Activated CD8-positive, alpha-beta memory T cell treated with anti-CD3 and anti-CD28 coated beads for 36 hours (primary cell): ENCODE results near the gene FRMD1. TPM values are rescaled to one million over a fixed set of nuclear protein-coding genes. Genes with fewer than 3 reads are reported as not detected.

Source experiments
- CTCF ChIA-PET: fragments of 350-600 bp; sonication (Branson Sonifier 250); formaldehyde crosslinking; loops from one replicate; lab custom pipeline; 2021; ENCODE audit warnings: antibody characterized with exemption; lab: Charles Lee
- POLR2A ChIA-PET: fragments of 350-600 bp; sonication (Branson Sonifier 250); formaldehyde crosslinking; loops from one replicate; lab custom pipeline; 2021; ENCODE audit warnings: antibody characterized with exemption; lab: Charles Lee
- total RNA-seq, 2 experiments: library from RNA; stranded (reverse); gene quantifications; one replicate each; pipeline ENCODE4 v1.2.3, GENCODE V29; 2021

Gene FRMD1
- not detected for total RNA-seq

- CTCF ChIA-PET: no interaction called here
- POLR2A ChIA-PET: no interaction called here
Measured at GRCh38 chr6:168078943-168079405, at the start of gene FRMD1. TSS of gene FRMD1 (minus strand) at chr6:168079212. CDS start at chr6:168079094, 118 bp downstream.

- ChIA-PET CTCF (no interaction called here), POLR2A (no interaction called here)
Measured at GRCh38 chr6:168128006-168128630, 49.1 kb upstream of the FRMD1 start.

DNA sequence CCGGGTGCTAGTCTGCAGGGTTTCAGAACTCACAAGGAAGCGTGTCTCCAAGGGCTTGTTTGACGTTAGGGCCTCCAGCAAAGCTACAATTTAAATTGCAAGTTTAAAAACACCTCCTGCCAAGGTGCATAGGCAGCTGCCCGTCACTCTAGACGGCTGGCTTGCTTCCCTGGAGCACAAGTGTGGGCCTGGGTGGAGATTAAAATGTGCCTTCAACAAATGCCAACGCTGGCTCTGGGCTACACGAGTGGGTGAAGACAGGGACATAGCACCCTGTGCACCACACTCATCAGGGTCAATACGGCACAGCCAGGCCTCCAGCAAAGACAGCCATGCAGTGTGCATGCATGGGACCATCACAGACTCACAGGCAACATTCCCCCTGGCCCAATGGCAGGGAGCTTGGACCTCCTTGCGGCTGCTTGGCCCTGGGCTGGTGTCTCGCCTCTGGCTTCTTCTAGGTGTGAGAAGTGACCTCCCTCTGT lies 48.4 kb upstream of the FRMD1 start:
- POLR2A ChIA-PET: no interaction called here
- CTCF ChIA-PET: no interaction called here

GRCh38 chr6:168126566-168127383 lies 47.8 kb upstream of the FRMD1 start:
- ChIA-PET CTCF (no interaction called here), POLR2A (no interaction called here)

- CTCF ChIA-PET: no interaction called here
- POLR2A ChIA-PET: no interaction called here
Measured at GRCh38 chr6:168125429-168126001, 46.5 kb upstream of the FRMD1 start.

DNA sequence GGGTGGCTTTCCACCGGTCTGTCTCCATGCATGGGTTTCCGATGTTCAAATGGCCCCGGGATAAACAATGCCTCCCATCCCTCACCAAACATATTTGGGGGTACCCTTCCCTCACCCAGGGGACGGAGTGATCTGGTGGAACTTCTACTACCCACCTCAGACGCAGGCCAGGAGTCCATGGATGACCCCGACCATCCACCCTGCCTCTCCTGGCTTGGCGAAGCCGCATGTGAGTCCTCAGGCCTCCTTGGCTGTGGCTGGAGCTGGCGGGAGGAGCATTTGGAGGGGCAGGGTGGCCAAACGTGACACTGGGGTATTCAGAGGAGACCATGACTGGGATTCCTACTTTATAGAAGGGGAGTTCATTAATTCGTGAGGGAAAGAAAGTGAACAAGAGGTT lies 45.9 kb upstream of the FRMD1 start:
- ChIA-PET CTCF (no interaction called here), POLR2A (no interaction called here)

GRCh38 chr6:168124158-168124557 lies 45.1 kb upstream of the FRMD1 start:
- POLR2A ChIA-PET: no interaction called here

DNA sequence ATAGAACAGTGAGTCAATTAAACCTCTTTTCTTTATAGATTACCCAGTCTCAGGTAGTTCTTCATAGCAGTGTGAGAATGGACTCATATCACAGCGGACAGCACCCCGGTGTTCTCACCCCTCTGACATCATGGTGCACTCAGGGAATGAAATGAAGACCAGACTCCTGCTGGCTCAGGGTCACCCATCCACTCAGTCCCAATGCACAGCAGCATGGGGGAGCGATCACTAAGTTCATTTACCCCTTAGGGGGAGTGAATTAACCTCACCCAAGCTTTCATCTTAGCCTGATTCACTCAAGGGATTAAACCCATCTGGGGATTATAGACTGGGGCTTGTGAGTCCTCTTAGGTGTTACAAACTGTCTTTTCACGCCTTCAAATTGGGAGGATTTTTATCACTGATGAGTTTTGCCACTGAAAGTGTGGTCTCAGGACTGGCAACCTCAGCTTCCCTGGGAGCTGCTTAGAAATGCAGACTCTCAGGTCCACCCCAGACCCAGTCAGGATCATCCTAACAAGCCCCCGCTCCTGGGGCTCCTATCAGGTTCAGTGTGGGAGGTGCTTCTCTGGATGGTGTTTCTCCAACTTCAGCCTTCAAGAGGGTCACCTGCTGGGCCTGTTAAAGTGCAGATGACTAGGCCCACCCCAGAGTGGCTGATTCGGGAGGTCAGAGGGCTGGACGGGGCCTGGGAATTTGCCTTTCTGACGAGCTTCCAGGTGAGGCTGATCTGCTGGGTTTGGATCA lies 44.3 kb upstream of the FRMD1 start:
- CTCF ChIA-PET: no interaction called here
- POLR2A ChIA-PET: no interaction called here

More at GRCh38 chr6:168124158-168124557, 45.1 kb upstream of the FRMD1 start:
- CTCF ChIA-PET: no interaction called here

DNA sequence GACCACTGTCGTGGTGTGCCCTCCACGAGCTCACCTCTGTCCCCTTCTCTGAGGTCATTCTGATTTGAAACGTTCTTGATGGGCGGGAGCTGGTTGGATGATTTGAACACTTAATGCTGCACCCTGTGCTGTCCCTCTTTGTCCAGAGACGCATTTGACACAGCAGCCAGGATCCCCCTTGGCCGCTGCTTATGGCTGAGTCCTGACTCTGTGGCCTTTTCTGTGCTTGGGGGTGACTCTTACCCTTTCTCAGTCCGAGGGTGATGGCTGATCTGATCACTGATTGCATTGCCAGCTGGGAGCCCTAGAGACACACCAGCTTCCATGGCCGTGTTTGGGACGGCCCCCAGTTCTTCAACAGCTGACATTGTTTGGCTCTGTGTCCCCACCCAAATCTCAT lies 43.5 kb upstream of the FRMD1 start:
- POLR2A ChIA-PET: no interaction called here
- CTCF ChIA-PET: no interaction called here

DNA sequence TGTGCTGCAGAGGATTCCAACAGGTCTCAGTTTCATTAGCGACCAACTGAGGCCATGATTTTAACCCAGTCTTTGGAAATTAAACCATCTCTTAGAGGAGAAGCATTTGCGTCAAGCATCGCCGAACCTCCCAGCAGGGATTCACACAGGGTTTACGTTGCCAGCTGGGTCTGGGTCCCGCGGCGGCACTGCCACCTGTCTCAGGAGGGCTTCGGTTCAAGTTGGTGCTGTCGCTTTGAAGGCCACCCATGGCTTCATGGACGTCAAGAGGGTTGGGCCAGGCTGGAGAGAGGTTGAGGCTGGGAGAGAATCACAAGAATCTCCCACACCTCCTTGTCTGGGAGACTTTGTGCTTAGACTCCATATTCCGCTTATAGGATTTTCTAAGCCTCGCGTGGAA lies 43.0 kb upstream of the FRMD1 start:
- POLR2A ChIA-PET: no interaction called here
- CTCF ChIA-PET: no interaction called here

- ChIA-PET POLR2A (no interaction called here), CTCF (no interaction called here)
Measured at GRCh38 chr6:168121303-168121665, 42.3 kb upstream of the FRMD1 start.

DNA sequence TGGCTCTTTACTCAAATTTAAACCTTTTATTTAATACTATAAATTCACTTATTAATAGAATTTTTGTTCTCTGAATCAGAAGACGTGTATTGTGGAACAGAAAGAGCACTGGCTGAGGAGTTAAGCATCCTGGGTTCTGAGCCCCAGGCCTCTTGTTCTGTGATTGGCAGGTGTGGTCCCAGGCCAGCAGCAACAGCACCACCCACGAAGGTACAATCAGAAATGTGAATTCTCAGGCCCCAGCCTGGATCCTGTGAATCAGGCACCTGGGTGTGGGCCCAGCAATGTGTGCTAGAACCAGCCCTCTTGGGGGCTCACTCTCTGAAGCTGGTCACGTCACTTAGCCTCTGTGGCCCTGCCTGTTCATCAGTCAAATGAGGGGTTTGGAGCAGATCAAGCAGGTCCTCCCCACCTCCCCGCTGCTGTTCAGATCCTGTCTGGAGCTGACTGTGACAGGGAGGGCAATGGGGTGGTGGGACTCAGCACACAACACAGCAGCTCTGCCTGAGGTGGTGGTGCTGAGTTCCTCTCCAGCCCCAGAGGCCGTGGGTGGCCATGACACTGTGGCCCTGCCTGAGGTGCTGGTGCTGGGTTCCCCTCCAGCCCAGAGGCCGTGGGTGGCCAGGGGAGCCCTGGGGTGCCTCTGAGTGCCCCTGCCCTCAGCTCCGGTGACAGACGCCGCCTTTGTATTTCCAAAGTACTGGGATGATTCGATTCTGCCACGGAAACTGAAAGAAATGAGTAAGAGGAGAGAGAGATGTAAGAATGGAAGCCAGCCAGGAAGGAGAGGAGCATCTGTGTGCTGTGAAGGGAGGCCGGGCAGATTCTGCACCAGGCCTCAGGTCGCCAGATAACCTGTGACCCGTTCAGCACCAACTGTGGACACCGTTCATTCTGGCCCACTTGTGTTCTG lies 41.6 kb upstream of the FRMD1 start:
- CTCF ChIA-PET: no interaction called here
- POLR2A ChIA-PET: no interaction called here

DNA sequence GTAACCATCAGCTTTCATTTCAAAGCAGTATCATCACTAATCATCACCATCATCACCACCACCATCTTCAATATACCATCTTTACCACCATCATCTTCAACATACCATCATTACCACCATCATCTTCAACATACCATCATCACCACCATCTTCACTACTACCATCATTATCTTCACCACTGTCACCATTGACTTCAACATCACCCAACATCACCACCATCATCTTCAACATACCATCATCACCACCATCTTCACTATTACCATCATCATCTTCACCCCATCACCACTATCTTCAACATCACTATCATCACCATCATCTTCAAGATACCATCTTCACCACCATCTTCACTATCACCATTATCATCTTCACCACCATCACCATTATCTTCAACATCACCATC lies 40.5 kb upstream of the FRMD1 start:
- ChIA-PET POLR2A (no interaction called here), CTCF (no interaction called here)

DNA sequence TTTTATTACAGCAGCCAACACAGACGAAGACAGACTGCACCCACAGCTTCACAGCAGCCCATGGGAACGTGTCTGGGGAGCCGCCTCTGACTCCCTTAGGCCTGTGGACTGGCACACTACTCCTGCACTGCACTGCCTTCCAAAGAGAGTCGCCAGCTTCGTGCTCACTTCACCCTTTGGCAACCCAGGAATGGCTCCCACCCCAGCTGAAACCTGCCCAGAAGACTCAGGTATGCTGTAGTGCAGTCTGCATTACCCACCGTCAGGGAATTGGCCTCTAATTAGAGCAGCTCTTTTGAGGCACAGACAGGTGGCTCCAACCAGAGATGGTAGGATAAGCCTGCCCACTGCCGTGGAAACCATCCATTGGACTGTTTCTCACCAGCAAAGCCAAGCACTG lies 39.9 kb upstream of the FRMD1 start:
- CTCF ChIA-PET: no interaction called here
- POLR2A ChIA-PET: no interaction called here

GRCh38 chr6:168117942-168118341 lies 38.9 kb upstream of the FRMD1 start:
- ChIA-PET POLR2A (no interaction called here), CTCF (no interaction called here)

GRCh38 chr6:168116975-168117899 lies 38.2 kb upstream of the FRMD1 start:
- CTCF ChIA-PET: no interaction called here
- POLR2A ChIA-PET: no interaction called here

DNA sequence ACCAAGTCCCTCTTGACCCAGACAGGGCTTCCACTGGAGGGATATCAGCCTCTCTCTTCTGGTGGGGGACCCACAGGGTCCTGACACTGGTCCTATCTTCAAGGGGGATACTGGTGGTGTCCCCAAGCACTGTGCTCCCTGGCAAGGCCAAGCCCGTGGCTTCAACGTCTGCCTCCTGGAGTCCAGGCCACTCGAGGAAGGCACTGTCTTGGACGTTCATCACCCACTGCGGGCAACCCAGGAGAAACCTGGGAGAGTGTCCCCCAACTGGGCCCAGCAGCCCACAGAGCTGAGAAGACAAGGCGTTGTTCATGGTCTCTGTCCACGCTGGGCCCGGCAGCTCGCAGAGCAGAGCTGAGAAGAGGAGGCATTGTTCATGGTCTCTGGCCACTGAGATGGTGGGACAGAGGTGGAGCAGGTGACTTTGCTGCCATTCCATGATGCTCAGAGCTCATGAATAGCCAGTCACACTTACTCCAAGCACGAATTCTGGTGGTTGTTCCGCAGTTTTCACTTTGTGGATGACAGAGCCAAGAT lies 37.5 kb upstream of the FRMD1 start:
- POLR2A ChIA-PET: no interaction called here
- CTCF ChIA-PET: no interaction called here
